ENCODE measurements around the gene TWNK.
"Not testable (repeated sequence)": the region's sequence is repeated elsewhere in the genome, so short reads cannot be mapped to it uniquely, and the experiment has no call there.

Gene TWNK

DNA sequence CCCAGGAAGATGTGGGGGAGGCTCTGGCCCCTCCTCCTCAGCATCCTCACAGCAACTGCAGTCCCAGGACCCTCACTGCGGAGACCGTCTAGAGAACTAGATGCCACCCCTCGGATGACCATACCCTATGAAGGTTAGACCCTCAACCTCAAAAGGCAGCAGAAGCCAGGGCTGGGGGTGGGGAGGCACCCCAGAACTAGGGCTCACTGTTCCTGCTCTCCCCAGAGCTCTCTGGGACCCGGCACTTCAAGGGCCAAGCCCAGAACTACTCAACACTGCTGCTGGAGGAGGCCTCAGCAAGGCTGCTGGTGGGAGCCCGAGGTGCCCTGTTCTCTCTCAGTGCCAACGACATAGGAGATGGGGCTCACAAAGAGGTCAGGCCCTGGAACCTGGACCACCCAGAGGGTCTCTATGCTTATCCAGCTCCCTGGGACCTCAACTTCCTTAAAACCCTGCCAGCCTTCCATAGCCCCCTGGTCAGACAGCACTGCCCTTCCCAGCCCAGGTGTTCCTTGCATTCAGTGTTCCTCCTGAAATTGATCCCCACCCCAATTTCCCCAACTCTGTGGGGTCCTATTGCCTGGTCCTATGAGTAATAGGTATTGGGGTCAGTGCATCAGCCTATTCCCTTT is 14.3 kb upstream of the TWNK start:
- DNase-seq (ENCODE audit: low read depth, low spot score): no peak

DNA sequence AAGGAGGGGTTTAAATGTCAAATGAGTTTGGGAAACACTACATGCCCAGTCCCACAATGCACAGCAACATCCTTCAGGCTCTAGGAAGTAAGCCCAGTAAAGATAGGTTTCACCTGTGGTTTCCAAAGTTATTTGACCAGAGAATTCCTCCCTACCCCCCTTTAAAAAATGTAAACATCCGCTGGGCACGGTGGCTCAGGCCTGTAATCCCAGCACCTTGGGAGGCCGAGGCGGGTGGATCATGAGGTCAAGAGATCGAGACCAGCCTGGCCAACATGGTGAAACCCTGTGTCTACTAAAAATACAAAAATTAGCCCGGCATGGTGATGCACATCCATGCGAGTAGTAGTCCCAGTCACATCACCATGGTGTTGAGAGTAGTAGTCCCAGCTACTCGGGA is 11.9 kb upstream of the TWNK start:
- not testable (repeated sequence) for DNase-seq (ENCODE audit: low read depth, low spot score)

DNA sequence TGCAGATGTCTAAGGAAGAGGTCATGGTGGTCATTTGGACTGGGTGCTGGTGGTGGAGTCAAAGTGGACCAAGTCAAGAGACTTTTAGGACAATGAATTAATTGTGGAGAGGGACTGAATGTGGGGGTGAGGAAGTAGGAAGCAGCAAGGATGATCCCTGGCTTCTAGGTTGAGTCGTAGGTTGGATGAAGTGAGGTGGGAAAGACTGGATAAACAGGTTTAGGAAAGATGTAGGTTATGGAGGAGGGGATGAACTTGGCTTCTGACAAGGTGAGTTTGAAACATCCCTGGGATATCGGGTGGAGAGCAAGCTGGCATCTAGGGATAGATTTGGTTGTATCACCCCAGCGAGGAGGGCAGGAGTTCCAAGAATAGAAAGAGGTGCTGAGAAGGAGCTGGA is 10.4 kb upstream of the TWNK start:
- no peak for DNase-seq (ENCODE audit: low read depth, low spot score)

DNA sequence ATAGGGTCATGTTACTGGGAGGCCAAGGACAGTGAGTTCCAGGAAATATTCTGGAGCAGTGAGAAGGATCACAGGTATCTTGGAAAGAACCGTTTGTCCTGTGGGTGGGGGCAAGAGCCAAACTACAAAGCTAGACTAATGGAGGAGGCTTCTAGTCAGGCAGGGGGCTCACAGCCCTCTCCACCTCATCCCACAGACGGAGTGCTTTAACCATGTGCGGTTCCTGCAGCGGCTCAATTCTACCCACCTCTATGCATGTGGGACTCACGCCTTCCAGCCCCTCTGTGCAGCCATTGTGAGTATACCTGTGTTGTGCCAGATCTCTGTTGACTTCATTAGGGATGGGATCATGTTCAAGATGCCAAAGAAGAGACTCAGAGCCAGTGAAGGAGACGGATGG is 9.9 kb upstream of the TWNK start:
- no peak for DNase-seq (ENCODE audit: low read depth, low spot score)

DNA sequence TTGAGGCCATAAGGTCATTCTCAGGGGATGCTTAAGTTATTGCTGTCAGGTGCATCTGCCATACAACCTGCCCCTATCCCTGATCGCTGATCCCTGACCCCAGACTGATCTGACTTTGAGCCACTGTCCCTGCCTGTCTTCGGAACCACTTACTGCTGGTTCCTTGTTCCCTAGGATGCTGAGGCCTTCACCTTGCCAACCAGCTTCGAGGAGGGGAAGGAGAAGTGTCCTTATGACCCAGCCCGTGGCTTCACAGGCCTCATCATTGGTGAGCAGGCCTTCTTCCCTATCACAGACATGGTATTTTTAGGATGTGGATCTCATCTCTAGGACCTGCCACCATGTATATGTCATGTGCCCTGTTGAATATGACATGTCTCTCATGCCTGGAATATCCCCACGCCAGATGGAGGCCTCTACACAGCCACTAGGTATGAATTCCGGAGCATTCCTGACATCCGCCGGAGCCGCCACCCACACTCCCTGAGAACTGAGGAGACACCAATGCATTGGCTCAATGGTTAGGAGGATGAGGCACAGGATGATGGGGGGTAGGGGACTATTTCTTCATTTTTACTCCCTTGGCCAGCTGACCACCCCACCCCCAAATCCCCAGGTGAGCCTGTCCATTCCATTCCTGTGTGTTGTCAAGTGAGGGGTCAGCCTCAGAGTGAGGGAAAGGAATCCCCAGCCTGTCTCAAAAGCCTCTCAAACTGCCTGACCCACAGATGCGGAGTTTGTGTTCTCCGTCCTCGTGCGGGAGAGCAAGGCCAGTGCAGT is 9.0 kb upstream of the TWNK start:
- DNase-seq (ENCODE audit: low read depth, low spot score): no peak

DNA sequence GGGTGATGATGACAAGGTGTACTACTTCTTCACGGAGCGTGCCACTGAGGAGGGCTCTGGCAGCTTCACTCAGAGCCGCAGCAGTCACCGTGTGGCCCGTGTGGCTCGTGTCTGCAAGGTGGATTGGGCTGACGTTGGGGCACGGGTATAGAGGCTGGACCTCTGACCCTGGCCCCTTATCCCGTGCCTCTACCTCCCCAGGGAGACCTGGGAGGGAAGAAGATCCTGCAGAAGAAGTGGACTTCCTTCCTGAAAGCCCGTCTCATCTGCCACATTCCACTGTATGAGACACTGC is 8.5 kb upstream of the TWNK start:
- no peak for DNase-seq (ENCODE audit: low read depth, low spot score)

DNA sequence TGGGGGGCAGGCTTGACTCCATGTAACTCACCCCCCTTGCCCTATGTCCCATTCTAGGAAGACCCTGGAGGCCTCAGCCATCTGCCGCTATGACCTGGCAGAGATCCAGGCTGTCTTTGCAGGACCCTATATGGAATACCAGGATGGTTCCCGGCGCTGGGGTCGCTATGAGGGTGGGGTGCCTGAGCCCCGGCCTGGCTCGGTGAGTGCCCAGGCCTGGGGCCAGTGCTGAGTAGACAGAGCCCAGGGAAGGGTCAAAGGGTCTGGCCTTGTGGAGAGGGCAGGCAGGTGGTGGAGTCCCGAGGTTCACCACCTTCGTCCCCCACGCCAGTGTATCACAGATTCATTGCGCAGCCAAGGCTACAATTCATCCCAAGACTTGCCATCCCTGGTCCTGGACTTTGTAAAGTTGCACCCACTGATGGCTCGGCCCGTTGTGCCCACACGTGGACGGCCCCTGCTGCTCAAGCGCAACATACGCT is 7.5 kb upstream of the TWNK start:
- DNase-seq (ENCODE audit: low read depth, low spot score): no peak

DNA sequence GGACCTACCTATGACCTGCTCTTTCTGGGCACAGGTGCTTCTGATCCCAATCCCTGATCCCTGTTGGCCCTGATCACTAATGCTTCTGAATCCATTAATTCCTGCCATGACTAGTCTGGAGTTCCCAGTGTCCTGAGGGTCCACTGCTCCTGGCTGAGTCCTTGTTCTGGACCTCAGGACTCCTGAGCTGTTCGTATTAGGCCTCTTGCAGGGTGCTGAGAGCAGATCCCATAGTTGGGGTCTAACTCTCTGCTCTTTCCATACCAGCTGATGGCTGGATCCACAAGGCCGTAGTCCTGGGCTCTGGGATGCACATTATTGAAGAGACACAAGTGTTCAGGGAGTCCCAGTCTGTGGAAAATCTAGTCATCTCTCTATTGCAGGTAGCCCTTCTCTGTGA is 7.0 kb upstream of the TWNK start:
- DNase-seq (ENCODE audit: low read depth, low spot score): no peak

DNA sequence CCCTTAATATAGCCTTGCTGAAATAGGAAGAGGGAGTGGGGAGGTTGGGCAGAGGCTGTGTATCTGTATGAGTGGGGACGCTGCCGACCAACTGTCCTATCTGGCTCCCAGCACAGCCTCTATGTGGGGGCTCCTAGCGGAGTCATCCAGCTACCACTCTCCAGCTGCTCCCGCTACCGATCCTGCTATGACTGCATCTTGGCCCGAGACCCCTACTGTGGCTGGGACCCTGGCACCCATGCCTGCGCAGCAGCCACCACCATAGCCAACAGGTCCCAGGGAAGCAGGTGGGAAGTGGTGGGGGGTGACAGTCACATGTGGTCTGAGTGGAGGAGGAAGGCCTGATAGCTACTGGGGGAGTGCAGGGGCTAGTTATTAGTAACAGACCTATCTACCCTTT is 6.6 kb upstream of the TWNK start:
- no peak for DNase-seq (ENCODE audit: low read depth, low spot score)

DNA sequence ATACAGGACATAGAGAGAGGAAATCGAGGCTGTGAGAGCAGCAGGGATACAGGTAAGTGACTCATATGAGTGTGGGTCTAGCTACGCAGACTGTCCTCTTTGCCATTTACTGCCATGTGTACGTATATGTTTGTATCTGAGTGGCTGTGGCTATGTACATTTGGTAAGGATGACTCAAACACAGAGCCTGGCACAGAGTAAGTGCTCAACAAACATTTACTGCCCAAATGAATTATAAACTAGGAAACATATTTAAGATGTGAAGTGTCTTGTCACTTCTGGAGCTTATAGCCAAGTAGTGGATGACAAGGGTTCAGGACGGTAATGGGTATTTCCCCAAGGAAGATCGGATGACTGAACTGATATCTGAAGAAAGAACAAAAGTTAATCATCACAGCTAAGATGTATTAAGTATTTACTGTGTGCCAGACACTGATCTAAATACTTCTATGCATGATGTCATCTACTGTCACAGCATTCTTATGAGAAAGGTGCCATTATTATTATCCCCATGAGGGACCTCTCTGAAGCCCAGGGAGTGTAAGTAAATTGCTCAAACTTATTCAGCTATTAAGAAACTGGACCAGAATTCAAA is 6.1 kb upstream of the TWNK start:
- DNase-seq (ENCODE audit: low read depth, low spot score): no peak

DNA sequence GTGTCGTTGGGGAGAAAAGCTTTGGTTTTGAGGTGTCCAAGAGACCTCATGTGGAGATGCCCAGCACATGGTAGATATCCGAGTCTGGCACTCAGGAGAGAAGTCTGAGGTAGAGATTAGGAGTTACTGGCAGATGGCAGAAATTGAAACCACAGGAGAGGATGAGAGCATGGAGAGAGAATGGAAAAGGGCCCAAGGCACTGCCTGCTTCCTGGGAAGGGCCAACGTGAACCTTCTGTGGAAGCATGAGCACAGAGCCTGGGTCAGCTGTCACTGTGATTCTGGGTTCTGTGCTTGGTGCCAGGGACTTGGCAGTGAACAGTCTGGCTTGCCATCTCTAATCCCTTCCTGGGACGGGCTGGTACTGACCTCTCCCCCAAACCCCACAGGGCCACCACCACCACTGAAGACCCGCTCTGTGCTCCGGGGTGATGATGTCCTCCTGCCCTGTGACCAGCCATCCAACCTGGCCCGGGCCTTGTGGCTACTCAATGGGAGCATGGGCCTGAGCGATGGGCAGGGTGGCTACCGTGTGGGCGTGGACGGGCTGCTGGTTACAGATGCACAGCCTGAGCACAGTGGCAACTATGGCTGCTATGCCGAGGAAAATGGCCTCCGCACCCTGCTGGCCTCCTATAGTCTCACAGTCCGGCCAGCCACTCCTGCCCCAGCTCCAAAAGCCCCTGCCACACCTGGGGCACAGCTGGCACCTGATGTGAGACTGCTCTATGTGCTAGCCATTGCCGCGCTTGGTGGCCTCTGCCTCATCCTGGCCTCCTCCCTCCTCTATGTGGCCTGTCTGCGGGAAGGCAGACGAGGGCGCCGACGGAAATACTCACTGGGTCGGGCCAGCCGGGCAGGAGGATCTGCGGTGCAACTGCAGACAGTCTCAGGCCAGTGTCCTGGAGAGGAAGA is 4.2 kb upstream of the TWNK start:
- no peak for DNase-seq (ENCODE audit: low read depth, low spot score)

DNA sequence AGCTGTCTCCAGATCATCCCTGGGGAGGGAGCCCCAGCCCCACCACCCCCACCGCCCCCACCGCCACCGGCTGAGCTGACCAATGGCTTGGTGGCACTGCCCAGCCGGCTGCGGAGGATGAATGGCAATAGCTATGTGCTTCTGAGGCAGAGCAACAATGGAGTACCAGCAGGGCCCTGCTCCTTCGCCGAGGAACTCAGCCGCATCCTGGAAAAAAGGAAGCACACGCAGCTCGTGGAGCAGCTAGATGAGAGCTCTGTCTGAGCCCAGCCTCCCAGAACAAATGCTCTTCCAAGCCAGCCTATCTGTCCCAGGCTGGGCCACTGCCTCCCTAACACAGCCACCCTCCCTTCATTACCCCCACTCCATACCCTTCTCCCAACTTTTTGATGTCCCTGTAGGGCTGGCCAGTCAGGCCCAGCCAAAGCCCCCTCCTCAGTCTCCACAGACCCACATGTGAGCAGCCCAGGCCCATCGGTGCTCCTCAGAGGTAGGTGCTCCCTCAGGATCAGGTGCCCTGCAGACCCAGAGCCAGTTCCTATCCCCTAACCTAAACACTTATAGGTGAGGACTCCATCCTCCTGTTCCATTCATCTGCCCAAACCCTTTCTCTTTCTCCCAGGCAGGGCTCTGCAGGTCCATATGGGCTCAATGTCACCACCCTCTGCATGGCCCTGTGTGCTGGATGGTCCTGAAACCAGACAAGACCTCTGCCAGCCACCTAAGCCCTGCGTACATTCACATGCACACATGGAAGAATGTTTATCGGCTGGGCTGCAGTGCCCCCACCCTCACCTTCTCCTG is 3.3 kb upstream of the TWNK start:
- no peak for DNase-seq (ENCODE audit: low read depth, low spot score)

DNA sequence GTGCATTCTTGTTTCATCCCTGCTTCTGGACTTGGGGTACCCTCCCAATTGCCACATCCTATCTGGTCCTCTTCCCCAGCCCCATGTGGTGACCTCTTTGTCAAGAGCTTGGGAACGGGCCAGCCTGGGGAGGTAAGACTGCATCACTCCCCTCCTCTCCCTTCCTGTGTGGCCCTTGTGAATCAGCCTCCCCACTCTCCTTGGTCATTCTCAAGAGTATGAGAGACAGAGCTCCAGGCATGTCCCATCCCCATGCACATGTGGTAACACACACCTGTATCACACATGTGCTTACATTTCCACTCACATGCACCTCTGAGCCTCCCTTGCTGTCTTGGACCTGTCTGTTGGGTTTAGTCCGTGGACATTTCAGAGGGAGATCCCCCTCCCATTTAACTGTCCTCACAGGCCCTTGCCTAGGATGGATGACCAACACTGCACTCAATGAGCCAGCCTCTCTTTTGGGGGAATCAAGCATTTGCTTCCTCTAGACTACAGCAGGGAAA is 2.6 kb upstream of the TWNK start:
- DNase-seq (ENCODE audit: low read depth, low spot score): no peak

DNA sequence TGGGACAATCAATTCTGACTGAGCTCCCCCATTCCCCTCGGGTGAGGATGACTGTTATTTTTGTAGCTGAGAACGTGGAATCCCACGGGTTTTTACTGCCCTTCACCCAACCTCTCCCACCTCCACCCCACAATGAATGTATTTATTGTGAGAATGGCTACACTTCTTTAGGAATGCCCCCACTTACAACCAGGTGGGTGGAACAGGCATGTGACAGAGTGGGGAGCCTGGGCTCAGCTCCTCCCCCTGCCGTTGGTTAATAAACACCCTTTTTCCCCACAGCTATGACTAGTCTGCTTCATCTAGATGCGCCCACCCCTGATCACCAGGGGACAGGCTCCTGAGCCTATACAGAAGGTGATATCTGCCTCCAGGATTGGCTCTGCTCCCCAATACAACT is 2.0 kb upstream of the TWNK start:
- DNase-seq (ENCODE audit: low read depth, low spot score): no peak

DNA sequence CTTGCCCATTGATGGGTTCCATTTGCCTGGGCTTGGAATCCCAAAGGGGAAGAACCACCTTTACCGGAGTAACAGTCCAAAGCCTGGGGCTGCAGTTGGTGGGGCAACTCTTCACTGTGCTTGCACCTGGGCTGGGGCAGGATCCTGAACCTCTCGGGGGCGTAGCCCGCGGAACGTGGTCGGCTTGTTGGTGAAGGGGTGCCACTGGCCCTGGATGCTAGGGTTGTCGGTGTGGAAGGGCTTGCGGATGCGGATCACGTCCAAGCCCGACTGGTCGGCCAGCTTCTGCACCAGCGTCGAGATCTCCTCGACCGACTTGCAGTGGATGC is 756 bp upstream of the TWNK start:
- no peak for DNase-seq (ENCODE audit: low read depth, low spot score)

DNA sequence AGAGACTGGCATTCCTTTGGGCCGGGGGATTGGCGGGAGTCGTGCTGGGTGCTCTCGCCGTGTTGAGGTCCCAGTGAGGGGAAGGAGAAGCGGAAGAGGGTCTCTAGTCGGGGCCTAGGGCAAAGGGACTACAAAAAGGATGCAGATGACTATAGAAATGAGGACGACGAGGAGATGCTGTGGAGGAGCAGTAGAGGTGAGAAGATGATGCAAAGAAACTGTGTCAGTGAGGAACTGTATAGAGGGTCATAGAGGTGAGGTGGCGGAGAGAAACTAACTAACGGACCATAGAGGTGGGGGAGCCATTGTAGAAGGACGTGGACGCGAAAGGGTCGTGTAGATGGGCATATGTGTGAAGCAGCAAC is 324 bp downstream of the TWNK start:
- no peak for DNase-seq (ENCODE audit: low read depth, low spot score)

DNA sequence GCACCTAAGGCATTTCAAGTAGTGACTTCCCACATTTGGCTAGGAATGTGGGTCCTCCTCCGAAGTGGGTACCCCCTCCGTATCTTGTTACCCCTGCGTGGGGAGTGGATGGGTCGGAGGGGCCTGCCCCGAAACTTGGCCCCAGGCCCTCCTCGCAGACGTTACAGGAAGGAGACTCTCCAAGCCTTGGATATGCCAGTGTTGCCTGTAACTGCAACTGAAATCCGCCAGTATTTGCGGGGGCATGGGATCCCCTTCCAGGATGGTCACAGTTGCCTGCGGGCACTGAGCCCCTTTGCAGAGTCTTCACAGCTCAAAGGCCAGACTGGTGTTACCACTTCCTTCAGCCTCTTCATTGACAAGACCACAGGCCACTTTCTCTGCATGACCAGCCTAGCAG is 823 bp downstream of the TWNK start:
- DNase-seq (ENCODE audit: low read depth, low spot score): no peak

DNA sequence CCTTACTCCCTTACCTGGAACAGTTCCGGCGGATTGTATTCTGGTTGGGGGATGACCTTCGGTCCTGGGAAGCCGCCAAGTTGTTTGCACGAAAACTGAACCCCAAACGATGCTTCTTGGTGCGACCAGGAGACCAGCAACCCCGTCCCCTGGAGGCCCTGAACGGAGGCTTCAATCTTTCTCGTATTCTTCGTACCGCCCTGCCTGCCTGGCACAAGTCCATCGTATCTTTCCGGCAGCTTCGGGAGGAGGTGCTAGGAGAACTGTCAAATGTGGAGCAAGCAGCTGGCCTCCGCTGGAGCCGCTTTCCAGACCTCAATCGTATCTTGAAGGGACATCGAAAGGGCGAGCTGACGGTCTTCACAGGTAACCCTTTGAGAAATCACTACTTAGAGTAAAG is 1.7 kb downstream of the TWNK start:
- no peak for DNase-seq (ENCODE audit: low read depth, low spot score)

DNA sequence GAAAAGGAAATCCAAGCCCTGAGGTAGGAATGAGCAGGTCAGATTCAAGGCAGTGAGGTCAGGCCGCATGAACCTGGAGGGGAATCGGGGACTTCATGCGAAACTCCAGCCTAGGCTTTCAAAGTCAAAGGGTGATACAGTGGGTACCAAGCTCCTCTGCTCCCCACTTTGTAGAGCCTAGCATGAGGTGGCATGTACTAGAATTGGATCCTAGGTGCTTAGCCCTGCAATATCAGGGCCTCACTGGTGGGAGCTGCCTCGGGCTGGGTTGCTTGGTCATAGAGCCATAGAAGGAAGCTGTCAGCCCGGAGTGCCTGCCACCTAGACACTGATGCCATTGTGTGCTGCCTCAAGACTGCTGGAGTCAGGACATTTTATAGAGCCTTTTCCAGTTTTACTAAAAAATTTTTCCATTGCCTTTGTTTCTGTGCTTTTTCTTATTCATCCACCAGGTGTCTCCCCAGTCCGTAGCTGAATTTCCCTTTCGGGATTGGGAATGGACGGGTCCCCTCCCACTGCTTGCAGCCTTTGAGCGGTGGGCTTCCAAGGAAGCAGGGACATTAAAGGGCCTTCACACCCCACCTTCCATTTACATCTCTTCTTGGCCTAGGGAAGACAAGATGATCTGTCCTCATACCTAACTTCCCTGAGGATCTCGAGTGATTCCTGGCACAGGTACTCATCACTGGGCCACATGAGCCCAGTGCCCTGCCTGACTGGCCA is 6.8 kb downstream of the TWNK start:
- DNase-seq (ENCODE audit: low read depth, low spot score): no peak

DNA sequence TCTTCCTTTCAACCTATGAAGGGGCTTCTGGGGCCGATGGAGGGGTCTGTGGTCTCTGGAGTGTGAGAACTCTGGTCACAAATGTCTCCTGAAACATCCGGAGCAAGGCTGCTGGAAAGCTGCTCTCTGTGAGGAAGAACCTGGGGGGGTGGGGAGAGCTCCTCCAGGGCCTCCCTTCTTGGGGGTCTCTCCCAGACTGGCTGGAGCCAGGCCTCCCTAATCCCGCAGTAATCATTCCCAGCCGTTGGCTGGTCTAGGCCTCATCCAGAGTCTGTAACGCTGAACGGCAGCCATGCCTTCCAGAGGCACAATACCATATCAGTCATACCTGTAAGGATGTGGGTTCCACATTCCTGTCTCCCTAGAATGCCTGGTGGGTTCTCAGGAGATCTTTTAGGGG is 7.8 kb downstream of the TWNK start:
- DNase-seq (ENCODE audit: low read depth, low spot score): no peak

Data from activated CD4-positive, CD25-positive, alpha-beta regulatory T cell treated with anti-CD3 and anti-CD28 coated beads, Interleukin-2, amount 50 U/mL, for 16 hours (primary cell).